ENCODE results near the gene SNED1. TPM values are rescaled to one million over a fixed set of nuclear protein-coding genes. Genes with fewer than 3 reads are reported as not detected.

SNED1 gene
- total and polyA plus RNA-seq, 2 experiments from 2014 or later = 6.1 to 29.4 TPM

DNA sequence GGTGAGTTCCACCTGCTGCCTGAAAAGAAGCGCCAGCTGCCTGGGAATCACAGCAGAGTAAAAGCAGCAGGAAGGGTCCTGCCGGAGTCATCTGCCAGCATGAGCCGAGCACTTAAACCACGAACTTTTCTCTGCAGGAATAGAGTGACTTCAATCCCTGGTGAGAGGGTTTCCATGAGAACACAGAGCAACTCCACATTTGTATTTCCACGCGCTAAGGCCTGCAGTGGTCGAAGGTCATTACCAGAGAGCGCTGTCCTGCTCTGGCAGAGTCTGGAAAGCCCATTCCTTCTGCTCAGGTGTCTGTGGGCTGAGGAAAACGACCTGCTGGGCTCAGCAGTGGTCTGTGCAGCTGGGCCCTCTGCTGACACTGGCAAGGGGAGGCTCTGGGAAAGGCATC, 144.2 kb downstream of the SNED1 start:
- Histone ChIP-seq H3K4me1 (ENCODE audit: insufficient read depth) (no peaks in the 10 kb centered on the region), H2AFZ (no peak overlapping the region), H3K4me2 (ENCODE audit: unreplicated experiment) (no peak overlapping the region), H3K9me3 (ENCODE audit: low read depth) (no peaks in the 10 kb centered on the region), H3K27ac (no peak overlapping the region), H3K27me3 (replicated peaks; ENCODE audit: insufficient read depth) (no peaks in the 10 kb centered on the region), H3F3A (ENCODE audit: insufficient read depth) (no peaks in the 10 kb centered on the region), H3K36me3 (ENCODE audit: low read depth) (no peaks in the 10 kb centered on the region), H3K9ac (no peak overlapping the region), H3K9me2 (ENCODE audit: insufficient read depth) (no peaks in the 10 kb centered on the region), H3K4me3 (no peak overlapping the region), H4K20me1 (ENCODE audit: insufficient read depth) (no peaks in the 10 kb centered on the region), H3K79me2 (ENCODE audit: insufficient read depth) (no peaks in the 10 kb centered on the region)
- DNase-seq = no peak
- WGBS, 2 experiments (ENCODE audit: low coverage in 1 of 2, low lambda C conversion rate in 2 of 2, missing lambda C conversion rate in 2 of 2) = 83 to 86% methylated on average over 9 of the region's 9 CpGs
- in situ Hi-C loops (cut with MboI) = no loop called here
- TF ChIP-seq EZH2phosphoT487 (IDR thresholded peaks at IDR 0.05; ENCODE audit: insufficient read depth, low read depth) = no peak
- no peak for TF ChIP-seq EZH2 (IDR thresholded peaks at IDR 0.05; ENCODE audit: insufficient read depth, poor library complexity, severe bottlenecking)

Small RNAs within 50 kb of the gene (small RNA-seq; reads per million reads assigned to genes)
- not detected for gene AC005237.2 (ENCODE audit: low read depth, low replicate concordance)

Other genes starting within 250 kb of the SNED1 start
- gene KIF1A, start 178.4 kb upstream of the SNED1 start, total RNA-seq (2014; rRNA removed; shearing (Covaris generic)) = under 0.01 TPM in 1 of 2 replicates, not detected in the other
- 0.05 and 0.22 TPM in 2 replicates for gene KIF1A, start 178.4 kb upstream of the SNED1 start, polyA plus RNA-seq (2016; fragmentation: Nextera tagmentation; extraction: Ambion mirVana)
- gene AGXT, start 129.8 kb upstream of the SNED1 start, total RNA-seq (2014; rRNA removed; shearing (Covaris generic)) = not detected in 2 replicates
- gene AGXT, start 129.8 kb upstream of the SNED1 start, polyA plus RNA-seq (2016; fragmentation: Nextera tagmentation; extraction: Ambion mirVana) = not detected in 2 replicates
- not detected in 2 replicates for gene MAB21L4, start 102.5 kb upstream of the SNED1 start, total RNA-seq (2014; rRNA removed; shearing (Covaris generic))
- gene MAB21L4, start 102.5 kb upstream of the SNED1 start, polyA plus RNA-seq (2016; fragmentation: Nextera tagmentation; extraction: Ambion mirVana) = not detected in 2 replicates
- gene CROCC2, start 92.3 kb upstream of the SNED1 start, total RNA-seq (2014; rRNA removed; shearing (Covaris generic)) = under 0.01 and 2.4 TPM in 2 replicates
- gene CROCC2, start 92.3 kb upstream of the SNED1 start, polyA plus RNA-seq (2016; fragmentation: Nextera tagmentation; extraction: Ambion mirVana) = not detected in 2 replicates
- gene MTERF4, start 103.7 kb downstream of the SNED1 start, total RNA-seq (2014; rRNA removed; shearing (Covaris generic)) = 21.0 and 39.8 TPM in 2 replicates
- 15.1 and 15.8 TPM in 2 replicates for gene MTERF4, start 103.7 kb downstream of the SNED1 start, polyA plus RNA-seq (2016; fragmentation: Nextera tagmentation; extraction: Ambion mirVana)
- 0.38 and 2.1 TPM in 2 replicates for gene PASK, start 150.9 kb downstream of the SNED1 start, total RNA-seq (2014; rRNA removed; shearing (Covaris generic))
- gene PASK, start 150.9 kb downstream of the SNED1 start, polyA plus RNA-seq (2016; fragmentation: Nextera tagmentation; extraction: Ambion mirVana) = 0.56 and 0.91 TPM in 2 replicates
- 44.6 and 53.1 TPM in 2 replicates for gene PPP1R7, start 151.8 kb downstream of the SNED1 start, total RNA-seq (2014; rRNA removed; shearing (Covaris generic))
- gene PPP1R7, start 151.8 kb downstream of the SNED1 start, polyA plus RNA-seq (2016; fragmentation: Nextera tagmentation; extraction: Ambion mirVana) = 107 and 110 TPM in 2 replicates
- gene ANO7, start 190.1 kb downstream of the SNED1 start, total RNA-seq (2014; rRNA removed; shearing (Covaris generic)) = 0.22 and 0.38 TPM in 2 replicates
- 2.6 TPM in 2 replicates for gene ANO7, start 190.1 kb downstream of the SNED1 start, polyA plus RNA-seq (2016; fragmentation: Nextera tagmentation; extraction: Ambion mirVana)

Measured in GM23248 (cell line).